Glutamatergic neuron (in vitro differentiated cells): ENCODE measurements around the gene TCTA. TPM values are rescaled to one million over a fixed set of nuclear protein-coding genes. Genes with fewer than 3 reads are reported as not detected.

ENCODE experiments used
- DNase-seq: peaks from one replicate; pipeline ENCODE4 v3.0.0; 2022
- H3K27ac Mint-ChIP-seq: one replicate; pipeline ENCODE4 v1.8.0; 2020; ENCODE audit warnings: mild to moderate bottlenecking, mixed read lengths, inconsistent platforms; ENCODE audit not compliant: unreplicated experiment
- H3K27me3 Mint-ChIP-seq: one replicate; pipeline ENCODE4 v1.8.0; 2020; ENCODE audit warnings: mild to moderate bottlenecking, moderate library complexity, mixed read lengths, inconsistent platforms; ENCODE audit not compliant: unreplicated experiment
- H3K36me3 Mint-ChIP-seq: one replicate; pipeline ENCODE4 v1.8.0; 2020; ENCODE audit warnings: mild to moderate bottlenecking, mixed read lengths, inconsistent platforms; ENCODE audit not compliant: unreplicated experiment
- H3K4me1 Mint-ChIP-seq: one replicate; pipeline ENCODE4 v1.8.0; 2020; ENCODE audit warnings: mild to moderate bottlenecking, low read depth, mixed read lengths, inconsistent platforms; ENCODE audit not compliant: unreplicated experiment
- H3K4me3 Mint-ChIP-seq: one replicate; pipeline ENCODE4 v1.8.0; 2020; ENCODE audit warnings: mild to moderate bottlenecking, mixed read lengths, inconsistent platforms; ENCODE audit not compliant: unreplicated experiment
- H3K9me3 Mint-ChIP-seq: one replicate; pipeline ENCODE4 v1.8.0; 2020; ENCODE audit warnings: mild to moderate bottlenecking, moderate library complexity, mixed read lengths, inconsistent platforms; ENCODE audit not compliant: unreplicated experiment
- CTCF ChIP-seq: fragments of 200-600 bp; sonication (generic); IDR thresholded peaks from one replicate; pipeline ENCODE4 v1.5.0; 2021; ENCODE audit not compliant: partially characterized antibody, unreplicated experiment
- total RNA-seq: library from RNA; stranded (reverse); fragmentation: NEBNext Ultra II Directional; extraction: Animal tissue kit (Norgen Biotek cat#: 25700); gene quantifications from one replicate; pipeline ENCODE4 v1.2.1, GENCODE V29; 2021; ENCODE audit not compliant: unreplicated experiment

Gene TCTA
- total RNA-seq, 1 donor from 2014 or later: 27.7 TPM

- Mint-ChIP-seq H3K4me1 (peaks cover 4% of the 10 kb centered on the region), H3K36me3 (peaks cover 4% of the 10 kb centered on the region), H3K27ac (no peak overlapping the region), H3K9me3 (peaks cover 4% of the 10 kb centered on the region), H3K27me3 (peaks cover 7% of the 10 kb centered on the region), H3K4me3 (no peak overlapping the region)
- no peak for TF ChIP-seq CTCF
- no peak for DNase-seq
Measured at GRCh38 chr3:49424816-49425215, 12.6 kb downstream of the TCTA start.

GRCh38 chr3:49427586-49427985, 15.4 kb downstream of the TCTA start:
- Mint-ChIP-seq H3K4me3 (peak overlapping the region; percentile 98), H3K4me1 (peaks cover 4% of the 10 kb centered on the region), H3K27ac (no peak overlapping the region), H3K27me3 (peaks cover 5% of the 10 kb centered on the region), H3K36me3 (peaks cover 4% of the 10 kb centered on the region), H3K9me3 (peaks cover 4% of the 10 kb centered on the region)
- no peak for TF ChIP-seq CTCF
- DNase-seq: no peak

GRCh38 chr3:49428752-49429080, 16.5 kb downstream of the TCTA start:
- TF ChIP-seq CTCF: no peak
- Mint-ChIP-seq H3K27me3 (peaks cover 5% of the 10 kb centered on the region), H3K27ac (peak overlapping the region; percentile 44), H3K36me3 (no peaks in the 10 kb centered on the region), H3K9me3 (peaks cover 4% of the 10 kb centered on the region), H3K4me3 (peak overlapping the region; percentile 98), H3K4me1 (no peaks in the 10 kb centered on the region)
- DNase-seq: no peak

GRCh38 chr3:49434731-49435130, 22.5 kb downstream of the TCTA start:
- no peak for DNase-seq
- H3K4me1 Mint-ChIP-seq: no peaks in the 10 kb centered on the region
- no peak overlapping the region for H3K27ac Mint-ChIP-seq
- H3K4me3 Mint-ChIP-seq: no peak overlapping the region
- no peaks in the 10 kb centered on the region for H3K27me3 Mint-ChIP-seq
- no peaks in the 10 kb centered on the region for H3K36me3 Mint-ChIP-seq
- no peak for TF ChIP-seq CTCF
- H3K9me3 Mint-ChIP-seq: no peaks in the 10 kb centered on the region

- H3K36me3 Mint-ChIP-seq: no peaks in the 10 kb centered on the region
- no peaks in the 10 kb centered on the region for H3K27me3 Mint-ChIP-seq
- DNase-seq: no peak
- H3K4me3 Mint-ChIP-seq: no peak overlapping the region
- no peak for TF ChIP-seq CTCF
- no peaks in the 10 kb centered on the region for H3K4me1 Mint-ChIP-seq
- H3K27ac Mint-ChIP-seq: no peak overlapping the region
- H3K9me3 Mint-ChIP-seq: peaks cover 2% of the 10 kb centered on the region
Measured at GRCh38 chr3:49445391-49445790, 33.2 kb downstream of the TCTA start.
